ENCODE data around the gene CACNA1S. TPM values are rescaled to one million over a fixed set of nuclear protein-coding genes. Genes with fewer than 3 reads are reported as not detected.

CACNA1S gene
- total and polyA plus RNA-seq, 4 donors: 0.16 to 0.33 (median 0.21) TPM

DNA sequence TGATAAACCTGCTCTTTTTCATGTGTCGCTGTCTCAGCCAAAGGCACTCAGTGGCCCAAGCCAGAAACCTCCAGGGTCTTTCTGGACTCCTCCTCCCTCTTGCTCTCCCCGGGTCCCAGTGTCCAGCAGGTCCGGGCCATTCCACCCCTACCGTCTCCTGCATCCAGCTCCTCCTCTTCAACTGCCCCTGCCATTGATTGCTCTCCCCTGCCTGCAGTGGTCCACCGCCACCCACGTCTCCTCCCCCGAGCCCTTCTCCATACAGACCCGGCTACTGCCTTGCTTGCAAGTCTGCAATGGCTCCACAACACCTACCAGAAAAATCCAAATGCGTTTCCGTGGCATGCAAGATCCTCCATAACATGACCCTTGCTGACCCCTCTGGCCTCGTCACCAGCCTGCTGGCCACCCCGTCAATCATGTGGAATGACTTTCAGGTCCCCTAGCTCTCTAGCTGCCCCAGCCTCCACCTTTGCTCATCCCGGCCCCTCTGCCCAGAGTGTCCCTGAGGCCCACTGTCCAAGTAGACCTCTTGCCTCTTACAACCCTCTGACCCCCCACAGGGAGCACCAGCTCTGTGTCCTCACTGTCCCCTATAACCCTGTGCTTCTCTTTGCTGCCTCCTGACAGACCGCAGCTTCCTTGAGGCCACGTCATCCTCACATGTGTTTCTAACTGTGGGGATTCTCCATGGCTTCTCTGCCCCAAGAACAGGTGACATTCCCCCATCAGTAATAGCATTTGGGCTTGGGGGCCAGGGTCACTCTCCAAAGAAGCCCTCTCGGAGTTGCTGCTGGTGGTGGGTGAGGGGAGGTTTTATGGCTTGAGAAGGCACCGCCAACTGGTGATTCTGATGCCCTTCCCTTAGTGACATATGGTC lies 15.0 kb downstream of the CACNA1S start:
- Histone ChIP-seq H3K4me1 (ENCODE audit: control insufficient read depth, insufficient read depth, low read length) (peaks cover 38% of the 10 kb centered on the region), H3K4me3 (ENCODE audit: low read depth, low read length) (no peak overlapping the region), H3K27ac (ENCODE audit: low read depth, low read length) (no peak overlapping the region), H3K9me3 (ENCODE audit: control insufficient read depth, insufficient read depth, low read length) (no peaks in the 10 kb centered on the region), H3K27me3 (ENCODE audit: control insufficient read depth, insufficient read depth, low read length) (no peaks in the 10 kb centered on the region), H3K36me3 (ENCODE audit: control insufficient read depth, insufficient read depth, low read length) (no peaks in the 10 kb centered on the region)
- DNase-seq (ENCODE audit: low read depth in 4 of 6, low spot score in 6 of 6): no peak
- WGBS (ENCODE audit: insufficient coverage): 72% methylated on average over 14 of the region's 17 CpGs

DNA sequence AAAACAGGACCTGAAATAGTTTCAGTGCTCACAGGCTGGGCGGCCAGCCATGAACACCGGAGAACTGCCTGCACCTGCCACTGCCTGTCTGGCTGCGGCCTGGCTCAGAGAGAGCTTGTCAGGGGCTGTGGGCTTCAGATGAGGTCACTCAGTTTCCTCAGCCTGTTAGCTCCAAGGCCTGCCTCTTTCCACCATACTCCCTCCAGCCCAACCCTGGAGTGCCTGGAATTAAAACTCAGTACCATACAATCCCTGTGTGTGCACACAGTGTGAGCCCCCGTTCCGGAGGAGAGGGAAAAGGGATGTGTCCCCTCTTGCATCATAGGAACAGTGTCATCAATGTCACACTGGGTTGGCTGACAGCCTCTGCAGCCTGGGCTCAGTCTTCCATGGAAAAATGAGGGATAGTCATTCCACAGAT lies 16.2 kb downstream of the CACNA1S start:
- Histone ChIP-seq H3K9me3 (ENCODE audit: control insufficient read depth, insufficient read depth, low read length) (no peaks in the 10 kb centered on the region), H3K27ac (ENCODE audit: low read depth, low read length) (peak overlapping the region; percentile 35), H3K36me3 (ENCODE audit: control insufficient read depth, insufficient read depth, low read length) (no peaks in the 10 kb centered on the region), H3K4me3 (ENCODE audit: low read depth, low read length) (no peak overlapping the region), H3K4me1 (ENCODE audit: control insufficient read depth, insufficient read depth, low read length) (peaks cover 38% of the 10 kb centered on the region), H3K27me3 (ENCODE audit: control insufficient read depth, insufficient read depth, low read length) (no peaks in the 10 kb centered on the region)
- WGBS (ENCODE audit: insufficient coverage): 41% methylated on average over 3 of the region's 5 CpGs
- DNase-seq (ENCODE audit: low read depth in 4 of 6, low spot score in 6 of 6): peak in 2 of 6 donors; percentile 32 to 52

DNA sequence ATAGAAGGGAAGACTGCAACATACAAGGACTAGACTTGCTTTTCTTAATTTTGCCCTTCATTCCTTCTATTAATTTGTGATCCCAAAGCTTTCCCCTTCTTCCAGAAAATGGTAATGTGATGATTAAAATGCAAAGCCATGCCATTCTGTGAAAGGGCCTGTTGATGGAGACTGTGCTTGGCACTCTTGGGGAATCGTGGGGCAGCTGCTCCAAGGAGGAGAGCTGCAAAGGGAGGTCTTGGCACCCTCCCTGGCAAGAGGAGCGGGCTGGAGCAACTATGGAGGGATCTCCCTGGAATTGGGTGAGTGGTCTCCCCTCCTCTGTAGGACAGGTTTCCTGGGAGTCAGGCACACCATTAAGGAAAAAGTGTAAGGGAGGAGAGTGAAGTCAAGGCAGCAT lies 16.6 kb downstream of the CACNA1S start:
- no peaks in the 10 kb centered on the region for H3K27me3 ChIP-seq (ENCODE audit: control insufficient read depth, insufficient read depth, low read length)
- H3K4me3 ChIP-seq (ENCODE audit: low read depth, low read length): no peak overlapping the region
- H3K9me3 ChIP-seq (ENCODE audit: control insufficient read depth, insufficient read depth, low read length): no peaks in the 10 kb centered on the region
- 49% methylated on average over 2 of the region's 2 CpGs for WGBS (ENCODE audit: insufficient coverage)
- H3K36me3 ChIP-seq (ENCODE audit: control insufficient read depth, insufficient read depth, low read length): no peaks in the 10 kb centered on the region
- peak overlapping the region; percentile 35 for H3K27ac ChIP-seq (ENCODE audit: low read depth, low read length)
- peaks cover 38% of the 10 kb centered on the region for H3K4me1 ChIP-seq (ENCODE audit: control insufficient read depth, insufficient read depth, low read length)
- peak in 2 of 6 donors; percentile 60 to 84 for DNase-seq (ENCODE audit: low read depth in 4 of 6, low spot score in 6 of 6)

DNA sequence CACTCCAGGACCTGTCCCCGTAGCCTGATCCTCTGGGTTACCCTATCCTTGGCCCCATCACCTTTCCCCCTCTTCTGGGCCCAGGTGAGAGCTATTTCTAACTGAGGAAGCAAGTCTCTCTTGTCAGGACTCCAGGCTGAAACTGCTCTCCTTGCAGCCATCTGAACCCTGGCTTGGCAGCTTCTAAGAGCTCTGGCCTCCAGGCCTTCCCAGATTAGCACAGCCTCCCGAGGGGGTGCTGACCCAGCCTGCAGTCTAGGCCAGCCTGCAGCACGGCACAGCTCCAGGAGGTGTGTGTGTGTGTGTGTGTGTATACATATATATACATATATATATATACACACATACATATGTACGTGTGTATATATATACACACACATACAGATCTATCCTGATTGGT lies 17.4 kb downstream of the CACNA1S start:
- H3K27ac ChIP-seq (ENCODE audit: low read depth, low read length): no peak overlapping the region
- no peaks in the 10 kb centered on the region for H3K27me3 ChIP-seq (ENCODE audit: control insufficient read depth, insufficient read depth, low read length)
- DNase-seq (ENCODE audit: low read depth in 4 of 6, low spot score in 6 of 6): no peak
- 80% methylated on average over 1 of the region's 4 CpGs for WGBS (ENCODE audit: insufficient coverage)
- H3K4me3 ChIP-seq (ENCODE audit: low read depth, low read length): no peak overlapping the region
- H3K36me3 ChIP-seq (ENCODE audit: control insufficient read depth, insufficient read depth, low read length): no peaks in the 10 kb centered on the region
- H3K9me3 ChIP-seq (ENCODE audit: control insufficient read depth, insufficient read depth, low read length): no peaks in the 10 kb centered on the region
- peaks cover 38% of the 10 kb centered on the region for H3K4me1 ChIP-seq (ENCODE audit: control insufficient read depth, insufficient read depth, low read length)

DNA sequence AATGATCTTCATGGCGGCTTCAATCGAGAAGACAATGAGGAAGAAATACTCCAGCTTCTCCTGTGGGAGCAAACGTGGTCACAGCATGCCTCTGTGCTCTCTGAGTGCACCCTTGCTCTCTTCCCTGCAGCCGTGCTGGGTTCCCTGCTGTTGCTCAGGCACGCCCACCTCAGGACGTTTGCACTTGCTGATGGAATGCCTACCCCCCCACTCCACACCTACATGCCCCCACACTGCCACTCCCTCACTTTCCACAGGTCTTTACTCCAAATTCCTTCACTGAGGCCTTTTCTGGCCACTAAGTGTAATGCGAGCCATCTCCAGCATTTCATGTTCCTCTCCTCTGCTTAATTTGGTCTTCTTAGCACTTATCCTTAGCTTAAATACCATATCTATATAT lies 18.3 kb downstream of the CACNA1S start:
- no peak for DNase-seq (ENCODE audit: low read depth in 4 of 6, low spot score in 6 of 6)
- WGBS (ENCODE audit: insufficient coverage): 78% methylated on average over 6 of the region's 7 CpGs
- no peaks in the 10 kb centered on the region for H3K36me3 ChIP-seq (ENCODE audit: control insufficient read depth, insufficient read depth, low read length)
- H3K27ac ChIP-seq (ENCODE audit: low read depth, low read length): no peak overlapping the region
- H3K9me3 ChIP-seq (ENCODE audit: control insufficient read depth, insufficient read depth, low read length): no peaks in the 10 kb centered on the region
- no peaks in the 10 kb centered on the region for H3K27me3 ChIP-seq (ENCODE audit: control insufficient read depth, insufficient read depth, low read length)
- peaks cover 44% of the 10 kb centered on the region for H3K4me1 ChIP-seq (ENCODE audit: control insufficient read depth, insufficient read depth, low read length)
- H3K4me3 ChIP-seq (ENCODE audit: low read depth, low read length): no peak overlapping the region

DNA sequence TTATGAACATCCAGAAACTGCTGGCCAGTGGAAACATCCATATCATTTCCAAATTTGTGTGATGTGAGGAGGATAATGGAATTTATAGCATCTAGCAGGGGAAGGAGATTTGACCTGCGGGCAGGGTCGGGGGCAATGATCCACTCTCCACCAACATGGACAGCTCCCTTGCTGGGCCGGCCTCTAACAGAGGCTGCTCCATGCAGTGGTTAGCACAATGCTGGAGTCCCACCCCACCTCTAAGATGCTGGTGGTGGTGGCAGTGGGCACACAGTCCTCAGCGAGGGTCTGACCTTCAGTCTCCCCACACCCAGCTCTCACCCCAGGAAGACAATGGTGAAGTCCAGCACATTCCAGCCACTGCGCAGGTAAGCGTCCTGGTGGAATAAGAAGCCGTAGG lies 18.7 kb downstream of the CACNA1S start:
- Histone ChIP-seq H3K27ac (ENCODE audit: low read depth, low read length) (no peak overlapping the region), H3K36me3 (ENCODE audit: control insufficient read depth, insufficient read depth, low read length) (no peaks in the 10 kb centered on the region), H3K4me1 (ENCODE audit: control insufficient read depth, insufficient read depth, low read length) (peaks cover 42% of the 10 kb centered on the region), H3K4me3 (ENCODE audit: low read depth, low read length) (no peak overlapping the region), H3K9me3 (ENCODE audit: control insufficient read depth, insufficient read depth, low read length) (no peaks in the 10 kb centered on the region), H3K27me3 (ENCODE audit: control insufficient read depth, insufficient read depth, low read length) (no peaks in the 10 kb centered on the region)
- no peak for DNase-seq (ENCODE audit: low read depth in 4 of 6, low spot score in 6 of 6)
- 95% methylated on average over 4 of the region's 7 CpGs for WGBS (ENCODE audit: insufficient coverage)

DNA sequence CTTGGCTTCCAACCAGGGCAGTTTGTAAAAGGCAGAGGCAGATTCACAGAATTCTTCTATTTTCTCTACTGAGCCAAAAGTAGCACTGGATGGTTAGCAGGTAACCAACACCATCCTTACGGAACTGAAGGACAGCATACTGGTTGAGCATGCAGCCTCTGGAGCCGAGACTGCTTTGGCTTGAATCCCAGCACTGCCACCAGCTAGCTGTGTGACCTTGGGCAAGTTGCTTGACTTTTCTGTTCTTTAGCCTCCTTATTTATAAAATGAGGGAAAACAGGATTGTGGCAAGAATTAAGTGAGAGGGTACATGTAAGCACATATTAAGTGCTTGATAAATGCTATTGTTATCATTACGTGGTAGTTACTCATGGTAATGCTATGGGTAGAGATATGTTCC lies 19.5 kb downstream of the CACNA1S start:
- no peaks in the 10 kb centered on the region for H3K27me3 ChIP-seq (ENCODE audit: control insufficient read depth, insufficient read depth, low read length)
- 76% methylated on average over 2 of the region's 3 CpGs for WGBS (ENCODE audit: insufficient coverage)

DNA sequence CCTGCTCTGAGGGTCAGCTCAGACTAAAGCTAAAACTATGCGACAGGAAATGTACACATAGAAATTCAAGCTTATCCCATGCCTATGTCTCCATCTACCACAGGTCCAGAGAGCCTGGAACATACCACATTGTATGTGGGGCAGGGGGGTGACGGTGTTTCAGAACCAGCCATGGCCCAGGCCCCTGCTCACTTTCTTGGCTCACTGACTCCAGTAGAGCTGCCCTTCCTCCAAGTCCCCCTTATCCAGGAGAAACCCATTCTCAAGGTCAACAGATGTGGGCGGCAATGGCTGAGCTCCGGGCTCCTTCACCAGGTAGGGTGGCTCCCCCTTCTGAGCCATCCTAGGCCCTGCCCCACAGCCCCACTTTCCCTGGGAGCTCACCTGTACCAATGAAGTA lies 21.0 kb downstream of the CACNA1S start:
- WGBS (ENCODE audit: insufficient coverage): 100% methylated on average over 2 of the region's 4 CpGs
- Histone ChIP-seq H3K36me3 (ENCODE audit: control insufficient read depth, insufficient read depth, low read length) (no peaks in the 10 kb centered on the region), H3K27me3 (ENCODE audit: control insufficient read depth, insufficient read depth, low read length) (no peaks in the 10 kb centered on the region), H3K4me1 (ENCODE audit: control insufficient read depth, insufficient read depth, low read length) (peaks cover 31% of the 10 kb centered on the region), H3K9me3 (ENCODE audit: control insufficient read depth, insufficient read depth, low read length) (no peaks in the 10 kb centered on the region), H3K4me3 (ENCODE audit: low read depth, low read length) (no peak overlapping the region), H3K27ac (ENCODE audit: low read depth, low read length) (no peak overlapping the region)
- no peak for DNase-seq (ENCODE audit: low read depth in 4 of 6, low spot score in 6 of 6)

More for the DNA sequence above, 19.5 kb downstream of the CACNA1S start:
- Histone ChIP-seq H3K9me3 (ENCODE audit: control insufficient read depth, insufficient read depth, low read length) (no peaks in the 10 kb centered on the region), H3K27ac (ENCODE audit: low read depth, low read length) (no peak overlapping the region), H3K4me1 (ENCODE audit: control insufficient read depth, insufficient read depth, low read length) (peaks cover 40% of the 10 kb centered on the region), H3K36me3 (ENCODE audit: control insufficient read depth, insufficient read depth, low read length) (no peaks in the 10 kb centered on the region), H3K4me3 (ENCODE audit: low read depth, low read length) (no peak overlapping the region)
- DNase-seq (ENCODE audit: low read depth in 4 of 6, low spot score in 6 of 6): no peak

DNA sequence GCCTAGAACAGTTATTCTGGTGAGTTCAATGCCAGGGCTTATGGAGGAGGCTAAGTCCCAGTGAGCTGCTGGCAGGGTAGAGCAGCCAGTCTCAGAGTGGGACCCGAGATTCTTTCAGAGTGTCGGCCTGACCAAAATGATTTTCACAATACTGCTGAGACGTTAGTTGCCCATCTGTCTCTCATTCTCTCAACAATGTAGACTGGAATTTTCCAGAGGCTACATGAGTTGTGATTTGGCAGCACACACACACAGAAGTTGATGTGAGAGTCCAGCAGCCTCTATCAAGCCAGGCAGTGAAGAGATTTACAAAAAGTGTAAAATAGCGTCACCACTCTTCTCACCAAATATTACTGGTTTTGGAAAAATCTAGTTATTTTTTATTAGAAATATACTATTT lies 21.7 kb downstream of the CACNA1S start:
- no peaks in the 10 kb centered on the region for H3K9me3 ChIP-seq (ENCODE audit: control insufficient read depth, insufficient read depth, low read length)
- no peaks in the 10 kb centered on the region for H3K27me3 ChIP-seq (ENCODE audit: control insufficient read depth, insufficient read depth, low read length)
- 56% methylated on average over 2 of the region's 4 CpGs for WGBS (ENCODE audit: insufficient coverage)
- DNase-seq (ENCODE audit: low read depth in 4 of 6, low spot score in 6 of 6): no peak
- no peaks in the 10 kb centered on the region for H3K36me3 ChIP-seq (ENCODE audit: control insufficient read depth, insufficient read depth, low read length)
- H3K4me3 ChIP-seq (ENCODE audit: low read depth, low read length): no peak overlapping the region
- no peak overlapping the region for H3K27ac ChIP-seq (ENCODE audit: low read depth, low read length)
- H3K4me1 ChIP-seq (ENCODE audit: control insufficient read depth, insufficient read depth, low read length): peaks cover 25% of the 10 kb centered on the region

DNA sequence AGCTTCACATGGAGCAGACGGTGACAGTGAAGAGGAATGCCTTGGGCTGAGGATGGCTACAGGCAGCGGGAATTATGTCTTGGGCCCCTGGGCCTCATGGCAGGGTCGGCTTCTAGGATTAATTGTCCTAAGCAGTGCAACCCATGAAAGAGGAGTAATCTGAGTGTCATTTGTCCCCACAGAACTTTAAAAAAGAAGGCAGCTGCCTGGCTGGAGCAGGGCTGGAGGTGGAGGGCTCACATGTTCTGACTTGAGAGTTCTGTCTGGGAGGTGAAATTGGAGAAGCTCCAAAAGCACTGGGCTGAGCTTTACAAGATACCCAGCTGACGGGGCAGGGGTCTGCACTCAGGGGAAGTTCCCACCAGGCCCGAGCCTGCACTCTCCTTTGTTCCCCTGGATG lies 22.6 kb downstream of the CACNA1S start:
- WGBS (ENCODE audit: insufficient coverage): 53% methylated on average over 4 of the region's 5 CpGs
- Histone ChIP-seq H3K4me1 (ENCODE audit: control insufficient read depth, insufficient read depth, low read length) (peaks cover 25% of the 10 kb centered on the region), H3K9me3 (ENCODE audit: control insufficient read depth, insufficient read depth, low read length) (no peaks in the 10 kb centered on the region), H3K27ac (ENCODE audit: low read depth, low read length) (no peak overlapping the region), H3K4me3 (ENCODE audit: low read depth, low read length) (no peak overlapping the region), H3K27me3 (ENCODE audit: control insufficient read depth, insufficient read depth, low read length) (no peaks in the 10 kb centered on the region), H3K36me3 (ENCODE audit: control insufficient read depth, insufficient read depth, low read length) (no peaks in the 10 kb centered on the region)
- peak in 1 of 6 donors; percentile 32 for DNase-seq (ENCODE audit: low read depth in 4 of 6, low spot score in 6 of 6)

Data from spinal cord (tissue), 10 donors.